OCI-LY7 (cell line): ENCODE results near the gene RNF125.

Experiments used
- EZH2phosphoT487 ChIP-seq: fragments of 200-600 bp; sonication (generic); IDR thresholded peaks from 2 replicates; pipeline ENCODE4 v1.6.1; 2018; ENCODE audit warnings: low read depth, borderline replicate concordance, mild to moderate bottlenecking, mixed run types, antibody characterized with exemption, low read length, moderate library complexity, mixed read lengths
- TF ChIP-seq, protein P1 (sequence below): fragments of 200-600 bp; sonication (generic); conservative IDR thresholded peaks from 2 replicates; pipeline ENCODE4 v1.5.1; 2014; ENCODE audit warnings: mild to moderate bottlenecking, antibody characterized with exemption, low read length, moderate library complexity, mixed read lengths

DNA sequence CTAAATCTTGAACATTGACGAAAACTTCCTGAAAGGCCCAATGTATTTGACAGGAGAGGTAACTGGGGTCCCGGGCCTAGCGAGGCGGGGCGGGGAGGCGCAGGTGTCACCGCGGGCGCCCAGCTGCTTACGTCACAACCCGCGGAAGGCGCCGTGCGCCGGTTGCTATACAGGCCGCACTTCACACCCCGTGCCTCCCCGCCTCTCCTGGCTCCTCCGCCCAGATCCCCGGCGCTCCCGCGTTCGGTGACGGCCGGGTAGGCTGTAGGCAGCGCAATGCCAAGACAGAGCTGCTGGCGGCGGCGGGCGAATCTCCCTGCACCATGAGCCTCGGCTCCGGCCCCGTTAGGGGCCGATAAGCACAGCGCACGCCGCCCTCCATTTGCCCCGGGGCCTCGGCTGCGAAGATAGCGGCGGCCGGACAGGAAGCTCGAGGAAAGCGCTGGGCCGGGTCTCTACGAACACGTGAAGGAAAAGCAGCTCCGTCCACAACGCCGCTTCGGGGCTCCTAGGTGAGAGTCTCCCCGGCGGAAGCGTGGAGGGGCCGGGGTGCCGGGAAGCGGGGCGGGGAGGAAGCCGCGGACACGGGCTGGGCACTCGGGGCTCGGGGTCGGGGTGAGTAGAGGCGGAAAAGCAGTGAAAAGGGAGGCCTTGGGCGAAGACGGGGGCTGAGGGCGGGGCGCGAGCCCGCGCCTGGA lies 73.2 kb downstream of the RNF125 start, which contains the start of gene RNF138:
- TF ChIP-seq, protein P1, sequence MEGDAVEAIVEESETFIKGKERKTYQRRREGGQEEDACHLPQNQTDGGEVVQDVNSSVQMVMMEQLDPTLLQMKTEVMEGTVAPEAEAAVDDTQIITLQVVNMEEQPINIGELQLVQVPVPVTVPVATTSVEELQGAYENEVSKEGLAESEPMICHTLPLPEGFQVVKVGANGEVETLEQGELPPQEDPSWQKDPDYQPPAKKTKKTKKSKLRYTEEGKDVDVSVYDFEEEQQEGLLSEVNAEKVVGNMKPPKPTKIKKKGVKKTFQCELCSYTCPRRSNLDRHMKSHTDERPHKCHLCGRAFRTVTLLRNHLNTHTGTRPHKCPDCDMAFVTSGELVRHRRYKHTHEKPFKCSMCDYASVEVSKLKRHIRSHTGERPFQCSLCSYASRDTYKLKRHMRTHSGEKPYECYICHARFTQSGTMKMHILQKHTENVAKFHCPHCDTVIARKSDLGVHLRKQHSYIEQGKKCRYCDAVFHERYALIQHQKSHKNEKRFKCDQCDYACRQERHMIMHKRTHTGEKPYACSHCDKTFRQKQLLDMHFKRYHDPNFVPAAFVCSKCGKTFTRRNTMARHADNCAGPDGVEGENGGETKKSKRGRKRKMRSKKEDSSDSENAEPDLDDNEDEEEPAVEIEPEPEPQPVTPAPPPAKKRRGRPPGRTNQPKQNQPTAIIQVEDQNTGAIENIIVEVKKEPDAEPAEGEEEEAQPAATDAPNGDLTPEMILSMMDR, result no peak
- TF ChIP-seq EZH2phosphoT487, result no peak
